Activated CD4-positive, alpha-beta T cell treated with anti-CD3 and anti-CD28 coated beads, Interleukin-2, amount 10 ng/mL, durations not matched to agents 24 days and 14 days (primary cell): ENCODE measurements around the gene TENM3. TPM values are rescaled to one million over a fixed set of nuclear protein-coding genes. Genes with fewer than 3 reads are reported as not detected.

Experiments
- DNase-seq: peaks from one replicate; pipeline ENCODE4 v3.0.0; 2022
- H3K27ac Mint-ChIP-seq: one replicate; pipeline ENCODE4 v1.8.0; 2022; ENCODE audit warnings: mild to moderate bottlenecking, mixed read lengths
- H3K27me3 Mint-ChIP-seq: one replicate; pipeline ENCODE4 v1.8.0; 2022; ENCODE audit warnings: mixed read lengths
- H3K36me3 Mint-ChIP-seq: one replicate; pipeline ENCODE4 v1.8.0; 2022; ENCODE audit warnings: low read depth, mild to moderate bottlenecking, mixed read lengths
- H3K4me1 Mint-ChIP-seq: one replicate; pipeline ENCODE4 v1.8.0; 2021; ENCODE audit warnings: mixed read lengths
- H3K4me3 Mint-ChIP-seq: one replicate; pipeline ENCODE4 v1.8.0; 2022; ENCODE audit warnings: mild to moderate bottlenecking, moderate library complexity, mixed read lengths
- H3K9me3 Mint-ChIP-seq: one replicate; pipeline ENCODE4 v1.8.0; 2021; ENCODE audit warnings: mixed read lengths
- intact Hi-C: fragments of 100-400 bp; cut with micrococcal nuclease; formaldehyde crosslinking; loops from one replicate; pipeline ENCODE4 v1.15.1; 2023
- total RNA-seq: library from RNA; stranded (reverse); gene quantifications from 2 replicates; pipeline ENCODE4 v1.2.3, GENCODE V29; 2022

The TENM3 gene
- total RNA-seq, 1 donor from 2014 or later = not detected

DNA sequence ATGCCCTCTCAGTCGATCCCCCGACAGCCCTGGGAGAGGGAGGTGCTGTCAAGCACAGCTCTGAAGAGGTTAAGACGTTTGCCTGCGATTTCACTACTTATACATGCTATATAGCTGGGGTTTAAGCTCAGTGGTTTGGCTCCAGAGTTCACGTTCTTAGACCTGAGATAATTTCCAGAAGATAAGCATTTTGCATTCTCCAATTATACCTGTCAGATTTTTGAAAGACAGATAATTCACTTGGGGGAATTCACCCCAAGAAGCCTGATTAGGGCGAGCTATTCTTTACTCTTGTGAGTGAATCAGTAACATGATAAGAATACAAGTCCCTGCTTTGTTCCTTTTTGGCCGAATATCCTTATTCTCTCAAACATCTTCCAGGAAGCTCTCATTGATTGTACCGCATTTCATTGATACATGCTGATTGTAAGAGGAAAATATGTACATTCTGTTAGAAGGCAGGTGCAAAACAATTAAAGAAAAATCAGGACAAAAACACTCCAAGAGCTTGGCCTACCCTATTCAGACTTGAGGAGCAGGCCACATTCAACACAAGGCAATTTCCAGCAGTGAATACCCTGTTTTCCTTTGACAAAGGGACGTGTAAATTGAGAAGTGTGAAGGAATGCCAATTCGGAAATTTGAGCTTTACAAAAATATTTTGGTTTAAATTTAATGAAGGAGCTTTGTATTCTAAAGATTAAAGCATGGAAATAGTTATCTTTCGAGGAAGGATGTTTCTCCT lies 30.2 kb downstream of the TENM3 start:
- H3K9me3 Mint-ChIP-seq = no peaks in the 10 kb centered on the region
- H3K27me3 Mint-ChIP-seq = no peaks in the 10 kb centered on the region
- no peaks in the 10 kb centered on the region for H3K4me1 Mint-ChIP-seq
- intact Hi-C loops = no loop called here
- H3K36me3 Mint-ChIP-seq = no peaks in the 10 kb centered on the region
- H3K4me3 Mint-ChIP-seq = no peak overlapping the region
- DNase-seq = no peak
- H3K27ac Mint-ChIP-seq = no peak overlapping the region

DNA sequence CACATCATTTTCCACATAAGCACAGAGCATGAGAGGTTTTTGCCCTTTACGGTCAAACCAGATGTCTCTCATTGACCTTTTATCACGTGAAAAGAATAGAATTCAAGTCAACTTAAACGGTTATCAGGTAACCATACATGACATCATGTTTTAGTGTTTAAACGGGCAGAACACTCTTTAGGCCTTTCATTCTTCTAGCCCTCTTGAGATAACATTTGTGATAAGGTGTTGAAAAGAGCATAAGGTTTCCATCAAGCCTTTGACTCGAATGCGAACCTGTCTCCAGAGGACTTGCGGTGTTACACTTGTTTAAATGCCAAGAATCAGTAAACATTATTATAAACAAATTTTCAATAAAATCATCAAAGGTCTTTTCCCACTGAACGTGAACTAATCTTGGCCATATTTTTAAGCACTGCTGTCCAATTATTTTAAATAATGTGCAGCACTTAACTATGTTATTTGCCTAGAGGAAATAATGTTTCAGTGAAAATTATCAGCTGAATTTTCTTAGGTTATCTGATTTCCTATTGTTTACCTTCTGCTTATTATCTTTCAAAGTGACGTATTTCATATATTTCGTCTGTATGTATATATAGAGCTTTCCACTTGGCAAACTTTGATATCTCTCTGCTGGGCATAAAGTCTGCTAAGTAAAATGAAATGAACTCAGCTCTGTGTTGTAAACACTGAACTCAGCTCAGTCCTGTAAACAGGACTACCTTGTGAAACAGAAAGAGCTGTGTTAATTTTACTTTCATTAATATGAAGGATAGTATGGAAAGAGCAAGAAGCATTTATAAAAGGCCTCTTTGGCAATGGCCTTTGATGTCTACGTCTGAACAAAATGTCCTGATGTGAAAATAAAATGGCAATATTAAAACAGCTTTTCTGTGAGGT lies 33.3 kb downstream of the TENM3 start:
- H3K27ac Mint-ChIP-seq = no peak overlapping the region
- H3K4me3 Mint-ChIP-seq = no peak overlapping the region
- no peaks in the 10 kb centered on the region for H3K27me3 Mint-ChIP-seq
- no peaks in the 10 kb centered on the region for H3K9me3 Mint-ChIP-seq
- no peaks in the 10 kb centered on the region for H3K36me3 Mint-ChIP-seq
- H3K4me1 Mint-ChIP-seq = no peaks in the 10 kb centered on the region
- intact Hi-C loops = no loop called here
- DNase-seq = no peak

- Mint-ChIP-seq H3K36me3 (no peaks in the 10 kb centered on the region), H3K4me1 (no peaks in the 10 kb centered on the region), H3K27ac (no peak overlapping the region), H3K27me3 (no peaks in the 10 kb centered on the region), H3K4me3 (no peak overlapping the region), H3K9me3 (no peaks in the 10 kb centered on the region)
- no peak for DNase-seq
- intact Hi-C loops = no loop called here
Observed at GRCh38 chr4:182277377-182277776, 34.2 kb downstream of the TENM3 start.

DNA sequence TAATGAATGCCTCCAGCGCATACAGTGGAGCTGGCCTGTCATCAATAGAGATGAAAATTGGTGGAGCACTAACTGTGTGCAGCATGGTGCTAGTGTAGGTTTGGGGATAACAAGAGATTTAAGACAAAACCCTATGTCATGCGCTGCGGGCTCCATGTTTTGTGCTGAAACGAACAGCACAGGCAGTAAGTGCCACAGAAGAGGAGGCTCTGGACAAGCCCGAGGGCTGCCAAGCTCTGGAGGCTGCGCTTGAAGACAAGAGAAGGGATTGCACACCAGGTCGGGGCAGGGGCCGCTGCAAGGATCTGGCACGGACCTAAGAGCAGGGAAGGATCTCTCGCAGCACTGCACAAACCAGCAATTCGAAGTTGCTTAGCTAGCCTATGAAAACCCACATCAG lies 35.5 kb downstream of the TENM3 start:
- Mint-ChIP-seq H3K27ac (no peak overlapping the region), H3K4me3 (no peak overlapping the region), H3K4me1 (no peaks in the 10 kb centered on the region), H3K9me3 (peaks cover 4% of the 10 kb centered on the region), H3K36me3 (no peaks in the 10 kb centered on the region), H3K27me3 (no peaks in the 10 kb centered on the region)
- intact Hi-C loops = no loop called here
- DNase-seq = no peak

DNA sequence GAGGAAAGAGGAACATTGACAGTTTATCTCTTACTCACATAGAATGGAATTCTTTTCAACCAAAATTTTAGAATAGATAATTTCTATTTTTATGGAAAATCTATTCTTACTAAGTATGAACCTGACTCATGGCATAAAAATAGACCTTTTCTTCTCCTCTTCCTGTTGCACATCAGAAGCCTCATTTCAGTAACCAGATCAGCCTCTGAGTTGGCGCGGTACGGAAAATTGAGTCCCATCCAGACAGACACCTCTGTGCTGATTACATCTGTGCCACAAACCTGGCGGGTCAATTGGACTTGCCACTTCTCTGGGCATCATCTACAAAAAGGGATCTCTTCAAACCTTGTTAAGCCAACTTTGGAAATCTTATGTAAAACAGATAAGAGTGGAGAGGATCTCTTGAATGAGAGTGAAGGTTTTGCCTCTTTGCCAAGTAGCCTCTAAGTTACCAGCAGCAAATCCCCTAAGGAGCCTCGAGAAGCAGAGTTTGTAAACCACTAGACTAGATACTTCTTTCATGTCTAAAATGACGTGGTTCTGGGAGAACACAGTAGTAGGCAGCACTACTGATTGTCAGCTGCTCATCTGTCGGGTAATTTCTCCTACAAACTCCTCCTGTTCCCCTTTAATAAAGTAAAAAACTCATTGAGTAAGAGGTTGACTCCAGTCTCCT lies 37.4 kb downstream of the TENM3 start:
- H3K4me3 Mint-ChIP-seq = no peak overlapping the region
- intact Hi-C loops = no loop called here
- no peaks in the 10 kb centered on the region for H3K27me3 Mint-ChIP-seq
- H3K9me3 Mint-ChIP-seq = peaks cover 4% of the 10 kb centered on the region
- no peaks in the 10 kb centered on the region for H3K36me3 Mint-ChIP-seq
- no peak overlapping the region for H3K27ac Mint-ChIP-seq
- H3K4me1 Mint-ChIP-seq = no peaks in the 10 kb centered on the region
- DNase-seq = no peak

DNA sequence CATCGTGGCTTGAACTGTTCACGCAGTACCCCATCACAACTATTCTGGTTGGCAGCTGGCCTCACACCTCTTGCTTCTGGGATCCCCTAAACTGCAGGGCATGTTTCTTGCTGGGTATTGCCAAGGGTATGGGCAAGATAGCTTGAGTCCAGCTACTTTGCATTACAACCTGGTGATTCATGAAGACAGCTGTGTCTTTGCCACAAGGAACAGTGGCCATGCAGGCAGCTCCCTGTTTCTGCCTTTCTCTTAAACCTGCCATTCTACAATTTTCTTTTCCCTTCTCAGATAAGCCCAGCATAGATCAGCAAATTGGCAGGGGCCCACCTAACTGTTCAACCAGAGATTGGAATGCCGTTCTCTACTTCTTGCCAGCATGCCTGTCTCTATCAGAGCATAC lies 42.8 kb downstream of the TENM3 start:
- Mint-ChIP-seq H3K4me1 (no peaks in the 10 kb centered on the region), H3K9me3 (peaks cover 4% of the 10 kb centered on the region), H3K27me3 (no peaks in the 10 kb centered on the region), H3K27ac (no peak overlapping the region), H3K36me3 (no peaks in the 10 kb centered on the region), H3K4me3 (no peak overlapping the region)
- intact Hi-C loops = no loop called here
- DNase-seq = no peak

DNA sequence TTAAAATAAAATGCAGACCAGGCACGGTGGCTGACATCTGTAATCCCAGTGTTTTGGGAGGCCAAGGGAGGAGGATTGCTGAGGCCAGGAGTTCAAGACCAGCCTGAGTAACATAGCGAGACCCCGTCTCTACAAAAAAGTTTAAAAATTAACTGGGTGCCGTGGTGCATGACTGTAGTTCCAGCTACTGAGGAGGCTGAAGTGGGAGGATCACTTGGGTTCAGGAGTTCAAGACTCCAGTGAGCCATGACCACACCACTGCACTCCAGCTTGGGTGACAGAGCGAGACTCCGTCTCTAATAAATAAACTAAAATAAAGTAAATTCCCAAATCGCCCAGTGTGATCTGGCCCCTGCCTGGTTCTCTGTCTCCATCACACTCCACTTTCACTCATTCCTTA lies 43.7 kb downstream of the TENM3 start:
- Mint-ChIP-seq H3K4me1 (no peaks in the 10 kb centered on the region), H3K9me3 (peaks cover 4% of the 10 kb centered on the region), H3K36me3 (no peaks in the 10 kb centered on the region), H3K27me3 (no peaks in the 10 kb centered on the region), H3K4me3 (no peak overlapping the region), H3K27ac (no peak overlapping the region)
- intact Hi-C loops = no loop called here
- DNase-seq = no peak

DNA sequence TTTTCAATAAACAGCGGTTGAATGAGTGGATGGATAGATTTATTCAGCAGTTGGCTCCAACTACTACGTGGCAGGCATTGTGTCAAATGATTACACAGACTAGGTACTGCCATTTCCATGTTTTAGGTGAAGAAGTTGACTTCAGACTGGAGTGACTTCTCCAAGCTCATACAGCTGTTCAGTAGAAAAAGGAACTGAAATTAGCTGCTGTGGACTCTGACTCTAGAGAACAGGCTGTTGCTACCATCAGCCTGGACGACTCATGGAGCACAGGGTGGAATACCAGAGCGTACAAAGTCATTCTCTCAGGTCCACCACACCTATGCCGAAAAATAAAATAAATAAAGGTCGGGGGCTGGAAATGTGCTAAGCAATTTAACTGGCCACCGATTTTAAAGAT lies 45.3 kb downstream of the TENM3 start:
- DNase-seq = no peak
- Mint-ChIP-seq H3K27ac (no peak overlapping the region), H3K4me3 (no peak overlapping the region), H3K36me3 (no peaks in the 10 kb centered on the region), H3K27me3 (no peaks in the 10 kb centered on the region), H3K9me3 (peaks cover 2% of the 10 kb centered on the region), H3K4me1 (no peaks in the 10 kb centered on the region)
- intact Hi-C loops = no loop called here

- no peak for DNase-seq
- no peaks in the 10 kb centered on the region for H3K4me1 Mint-ChIP-seq
- H3K4me3 Mint-ChIP-seq = no peak overlapping the region
- H3K9me3 Mint-ChIP-seq = no peaks in the 10 kb centered on the region
- intact Hi-C loops = no loop called here
- H3K27me3 Mint-ChIP-seq = no peaks in the 10 kb centered on the region
- H3K36me3 Mint-ChIP-seq = no peaks in the 10 kb centered on the region
- H3K27ac Mint-ChIP-seq = no peak overlapping the region
Observed at GRCh38 chr4:182289809-182290208, 46.6 kb downstream of the TENM3 start.

GRCh38 chr4:182291175-182291574 lies 48.0 kb downstream of the TENM3 start:
- DNase-seq = no peak
- Mint-ChIP-seq H3K27ac (no peak overlapping the region), H3K36me3 (no peaks in the 10 kb centered on the region), H3K9me3 (no peaks in the 10 kb centered on the region), H3K27me3 (no peaks in the 10 kb centered on the region), H3K4me3 (no peak overlapping the region), H3K4me1 (no peaks in the 10 kb centered on the region)
- intact Hi-C loops = no loop called here

- H3K27me3 Mint-ChIP-seq = no peaks in the 10 kb centered on the region
- H3K4me1 Mint-ChIP-seq = no peaks in the 10 kb centered on the region
- H3K27ac Mint-ChIP-seq = no peak overlapping the region
- no peak overlapping the region for H3K4me3 Mint-ChIP-seq
- intact Hi-C loops = no loop called here
- H3K9me3 Mint-ChIP-seq = no peaks in the 10 kb centered on the region
- no peak for DNase-seq
- H3K36me3 Mint-ChIP-seq = no peaks in the 10 kb centered on the region
Observed at GRCh38 chr4:182291597-182292270, 48.5 kb downstream of the TENM3 start.

GRCh38 chr4:182292612-182293011 lies 49.4 kb downstream of the TENM3 start:
- Mint-ChIP-seq H3K27ac (no peak overlapping the region), H3K4me3 (no peak overlapping the region), H3K36me3 (no peaks in the 10 kb centered on the region), H3K9me3 (no peaks in the 10 kb centered on the region), H3K27me3 (no peaks in the 10 kb centered on the region), H3K4me1 (no peaks in the 10 kb centered on the region)
- no peak for DNase-seq
- intact Hi-C loops = no loop called here

GRCh38 chr4:182293691-182294255 lies 50.6 kb downstream of the TENM3 start:
- Mint-ChIP-seq H3K27me3 (no peaks in the 10 kb centered on the region), H3K4me3 (no peak overlapping the region), H3K9me3 (no peaks in the 10 kb centered on the region), H3K27ac (no peak overlapping the region), H3K4me1 (no peaks in the 10 kb centered on the region), H3K36me3 (no peaks in the 10 kb centered on the region)
- intact Hi-C loops = no loop called here
- DNase-seq = no peak
